ENCODE measurements around the gene HMGCL. TPM values are rescaled to one million over a fixed set of nuclear protein-coding genes. Genes with fewer than 3 reads are reported as not detected.

HMGCL gene
- total RNA-seq, 1 donor from 2014 or later = 20.7 TPM

DNA sequence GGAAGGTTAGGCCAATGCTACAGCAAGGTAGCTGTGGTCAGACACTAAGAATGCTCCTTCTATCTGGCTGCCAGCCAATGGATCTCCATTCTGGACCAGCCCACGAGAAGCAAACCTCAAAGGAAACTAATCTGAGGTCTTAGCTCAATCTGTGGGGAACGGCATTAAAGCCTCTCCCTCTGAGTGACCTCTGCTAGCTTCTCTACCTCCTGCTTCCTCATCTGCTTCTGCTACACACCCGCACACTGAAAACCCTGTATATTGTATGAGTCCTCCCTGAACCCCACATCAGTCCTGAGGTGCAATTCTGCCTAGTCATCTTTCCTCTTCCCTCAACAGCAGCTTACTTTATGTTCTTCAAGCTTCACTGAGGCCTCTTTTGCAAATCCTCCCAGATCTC is 17.8 kb downstream of the HMGCL start:
- TF ChIP-seq EZH2phosphoT487 (IDR thresholded peaks at IDR 0.05) (no peak), EZH2 (IDR thresholded peaks at IDR 0.05) (no peak)
- DNase-seq (ENCODE audit: low spot score) = no peak
- Mint-ChIP-seq H3K9me3 (no peaks in the 10 kb centered on the region), H3K4me1 (no peaks in the 10 kb centered on the region), H3K4me3 (no peak overlapping the region), H3K27ac (peak overlapping the region; percentile 30), H3K27me3 (ENCODE audit: insufficient read depth, low read depth) (peaks cover 3% of the 10 kb centered on the region), H3K36me3 (peaks cover 8% of the 10 kb centered on the region)
- no peak overlapping the region for H3K9ac ChIP-seq
- no peaks in the 10 kb centered on the region for H4K20me1 ChIP-seq (ENCODE audit: low read depth)
- no peaks in the 10 kb centered on the region for H3K27me3 ChIP-seq
- H3K4me1 ChIP-seq = no peaks in the 10 kb centered on the region
- no peaks in the 10 kb centered on the region for H3K79me2 ChIP-seq (ENCODE audit: low read depth)
- H3K9me3 ChIP-seq (ENCODE audit: low read depth) = no peaks in the 10 kb centered on the region
- H2AFZ ChIP-seq (replicated peaks) = no peak overlapping the region
- H3K27ac ChIP-seq = no peak overlapping the region
- H3F3A ChIP-seq (ENCODE audit: low read depth) = peaks cover 2% of the 10 kb centered on the region
- H3K36me3 ChIP-seq = no peaks in the 10 kb centered on the region
- H3K4me2 ChIP-seq = no peak overlapping the region
- H3K4me3 ChIP-seq = no peak overlapping the region

DNA sequence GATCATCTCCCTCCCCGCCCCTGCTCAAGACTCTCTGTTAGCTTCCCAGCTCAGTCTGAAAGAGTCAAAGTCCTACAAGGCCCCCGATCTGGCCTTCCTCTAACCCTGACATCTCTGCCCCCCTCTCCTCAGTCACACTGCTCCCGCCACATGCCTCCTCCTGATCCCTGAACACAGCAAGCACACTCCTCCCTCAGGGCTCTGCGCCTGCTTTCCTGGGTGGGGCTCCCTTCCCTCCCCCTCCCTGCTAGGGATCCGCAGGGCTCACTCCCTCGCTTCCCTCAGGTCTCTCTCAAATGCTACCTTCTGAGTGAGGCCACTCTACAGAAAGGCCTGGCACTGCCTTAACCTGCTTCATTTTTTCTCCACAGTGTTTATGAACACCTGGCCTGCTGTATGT is 18.9 kb downstream of the HMGCL start:
- Histone ChIP-seq H3K4me2 (no peak overlapping the region), H3K4me3 (no peak overlapping the region), H2AFZ (replicated peaks) (no peak overlapping the region), H3K9me3 (ENCODE audit: low read depth) (no peaks in the 10 kb centered on the region), H3K9ac (no peak overlapping the region), H3K4me1 (no peaks in the 10 kb centered on the region), H3F3A (ENCODE audit: low read depth) (peaks cover 13% of the 10 kb centered on the region), H4K20me1 (ENCODE audit: low read depth) (no peaks in the 10 kb centered on the region), H3K27ac (no peak overlapping the region), H3K36me3 (no peaks in the 10 kb centered on the region), H3K79me2 (ENCODE audit: low read depth) (no peaks in the 10 kb centered on the region), H3K27me3 (peaks cover 11% of the 10 kb centered on the region)
- no peaks in the 10 kb centered on the region for H3K9me3 Mint-ChIP-seq
- TF ChIP-seq EZH2 (IDR thresholded peaks at IDR 0.05) = no peak
- TF ChIP-seq, protein P1, sequence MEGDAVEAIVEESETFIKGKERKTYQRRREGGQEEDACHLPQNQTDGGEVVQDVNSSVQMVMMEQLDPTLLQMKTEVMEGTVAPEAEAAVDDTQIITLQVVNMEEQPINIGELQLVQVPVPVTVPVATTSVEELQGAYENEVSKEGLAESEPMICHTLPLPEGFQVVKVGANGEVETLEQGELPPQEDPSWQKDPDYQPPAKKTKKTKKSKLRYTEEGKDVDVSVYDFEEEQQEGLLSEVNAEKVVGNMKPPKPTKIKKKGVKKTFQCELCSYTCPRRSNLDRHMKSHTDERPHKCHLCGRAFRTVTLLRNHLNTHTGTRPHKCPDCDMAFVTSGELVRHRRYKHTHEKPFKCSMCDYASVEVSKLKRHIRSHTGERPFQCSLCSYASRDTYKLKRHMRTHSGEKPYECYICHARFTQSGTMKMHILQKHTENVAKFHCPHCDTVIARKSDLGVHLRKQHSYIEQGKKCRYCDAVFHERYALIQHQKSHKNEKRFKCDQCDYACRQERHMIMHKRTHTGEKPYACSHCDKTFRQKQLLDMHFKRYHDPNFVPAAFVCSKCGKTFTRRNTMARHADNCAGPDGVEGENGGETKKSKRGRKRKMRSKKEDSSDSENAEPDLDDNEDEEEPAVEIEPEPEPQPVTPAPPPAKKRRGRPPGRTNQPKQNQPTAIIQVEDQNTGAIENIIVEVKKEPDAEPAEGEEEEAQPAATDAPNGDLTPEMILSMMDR (IDR thresholded peaks at IDR 0.05) = no peak
- no peak for TF ChIP-seq EZH2phosphoT487 (IDR thresholded peaks at IDR 0.05)
- H3K36me3 Mint-ChIP-seq = peaks cover 5% of the 10 kb centered on the region
- H3K4me3 Mint-ChIP-seq = no peak overlapping the region
- peaks cover 4% of the 10 kb centered on the region for H3K27me3 Mint-ChIP-seq (ENCODE audit: insufficient read depth, low read depth)
- no peak for DNase-seq (ENCODE audit: low spot score)
- peak overlapping the region; percentile 33 for H3K27ac Mint-ChIP-seq
- H3K4me1 Mint-ChIP-seq = peaks cover 3% of the 10 kb centered on the region

DNA sequence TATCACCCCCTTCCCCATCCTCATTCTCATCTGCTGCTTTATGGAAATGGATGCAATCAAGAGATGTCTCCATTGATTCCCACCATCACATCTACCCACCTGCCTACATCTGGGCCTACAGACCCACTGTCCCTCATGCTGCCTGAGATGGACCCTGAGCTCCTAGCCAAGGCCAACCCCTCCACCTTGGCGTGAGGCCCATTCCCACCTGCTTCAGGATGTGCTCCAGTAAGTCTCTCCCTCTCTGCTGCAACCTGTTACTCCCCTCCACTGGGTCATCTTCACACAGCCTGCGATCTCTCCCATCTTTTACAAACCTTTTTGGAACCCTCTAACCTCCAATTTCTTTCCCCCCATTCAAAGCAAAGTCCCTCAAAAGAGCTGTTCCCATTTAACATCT is 20.2 kb downstream of the HMGCL start:
- TF ChIP-seq, protein P1 (IDR thresholded peaks at IDR 0.05) = no peak
- no peak for TF ChIP-seq EZH2phosphoT487 (IDR thresholded peaks at IDR 0.05)
- TF ChIP-seq EZH2 (IDR thresholded peaks at IDR 0.05) = no peak
- H3K4me1 ChIP-seq = no peaks in the 10 kb centered on the region
- H3K9ac ChIP-seq = no peak overlapping the region
- Mint-ChIP-seq H3K4me1 (peaks cover 6% of the 10 kb centered on the region), H3K4me3 (no peak overlapping the region), H3K27me3 (ENCODE audit: insufficient read depth, low read depth) (peaks cover 6% of the 10 kb centered on the region), H3K36me3 (peaks cover 5% of the 10 kb centered on the region), H3K27ac (no peak overlapping the region), H3K9me3 (no peaks in the 10 kb centered on the region)
- peaks cover 16% of the 10 kb centered on the region for H3K27me3 ChIP-seq
- peaks cover 22% of the 10 kb centered on the region for H3F3A ChIP-seq (ENCODE audit: low read depth)
- no peak overlapping the region for H3K4me2 ChIP-seq
- no peak for DNase-seq (ENCODE audit: low spot score)
- no peak overlapping the region for H3K4me3 ChIP-seq
- no peak overlapping the region for H3K27ac ChIP-seq
- no peaks in the 10 kb centered on the region for H3K36me3 ChIP-seq
- H4K20me1 ChIP-seq (ENCODE audit: low read depth) = no peaks in the 10 kb centered on the region
- H2AFZ ChIP-seq (replicated peaks) = no peak overlapping the region
- H3K9me3 ChIP-seq (ENCODE audit: low read depth) = no peaks in the 10 kb centered on the region
- no peaks in the 10 kb centered on the region for H3K79me2 ChIP-seq (ENCODE audit: low read depth)

DNA sequence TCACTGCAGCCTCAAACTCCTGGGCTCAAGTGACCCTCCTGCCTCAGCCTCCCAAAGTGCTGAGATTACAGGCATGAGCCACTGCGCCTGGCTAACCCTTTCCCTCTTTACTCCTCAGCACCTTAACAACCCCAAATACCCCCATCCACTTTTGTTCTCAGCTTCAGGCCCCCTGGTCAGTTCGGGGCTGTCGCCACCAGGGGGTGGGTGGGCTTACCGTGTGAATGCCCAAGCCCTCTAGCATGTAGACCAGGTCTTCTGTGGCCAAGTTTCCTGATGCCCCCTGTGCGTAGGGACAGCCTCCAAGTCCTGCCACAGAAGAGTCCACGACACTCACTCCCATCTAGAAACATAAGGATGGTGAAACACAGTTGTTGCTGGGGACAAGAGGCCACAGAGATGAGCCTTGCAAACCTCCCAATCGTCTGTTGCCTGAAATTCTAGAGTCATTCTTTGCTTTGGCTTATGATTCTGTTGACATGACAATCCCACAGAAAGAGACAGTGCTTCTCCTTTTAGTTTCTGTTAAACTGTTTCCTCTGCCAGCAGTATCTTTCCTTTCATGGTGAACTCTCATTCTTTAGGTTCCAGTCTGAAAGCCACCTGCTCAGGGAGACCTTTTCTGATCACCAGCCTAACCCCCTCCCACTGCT is 20.9 kb downstream of the HMGCL start:
- Histone ChIP-seq H3K9me3 (ENCODE audit: low read depth) (no peaks in the 10 kb centered on the region), H3K4me3 (no peak overlapping the region), H3K79me2 (ENCODE audit: low read depth) (no peaks in the 10 kb centered on the region), H3K27ac (no peak overlapping the region), H2AFZ (replicated peaks) (no peak overlapping the region), H3K27me3 (peaks cover 16% of the 10 kb centered on the region), H3K36me3 (no peaks in the 10 kb centered on the region), H3F3A (ENCODE audit: low read depth) (peaks cover 23% of the 10 kb centered on the region), H3K9ac (no peak overlapping the region), H3K4me1 (peaks cover 4% of the 10 kb centered on the region), H3K4me2 (no peak overlapping the region), H4K20me1 (ENCODE audit: low read depth) (peaks cover 5% of the 10 kb centered on the region)
- H3K4me3 Mint-ChIP-seq = no peak overlapping the region
- H3K36me3 Mint-ChIP-seq = peaks cover 5% of the 10 kb centered on the region
- H3K4me1 Mint-ChIP-seq = peaks cover 9% of the 10 kb centered on the region
- no peaks in the 10 kb centered on the region for H3K9me3 Mint-ChIP-seq
- H3K27ac Mint-ChIP-seq = no peak overlapping the region
- no peak for DNase-seq (ENCODE audit: low spot score)
- H3K27me3 Mint-ChIP-seq (ENCODE audit: insufficient read depth, low read depth) = peaks cover 8% of the 10 kb centered on the region
- TF ChIP-seq, protein P1 (IDR thresholded peaks at IDR 0.05) = no peak
- TF ChIP-seq EZH2phosphoT487 (IDR thresholded peaks at IDR 0.05) (no peak), EZH2 (IDR thresholded peaks at IDR 0.05) (no peak)

Data from neural progenitor cell (in vitro differentiated cells).